ENCODE results near the gene AQP12B. TPM values are rescaled to one million over a fixed set of nuclear protein-coding genes. Genes with fewer than 3 reads are reported as not detected.

AQP12B gene
- total and polyA plus RNA-seq, 4 donors, result not detected

DNA sequence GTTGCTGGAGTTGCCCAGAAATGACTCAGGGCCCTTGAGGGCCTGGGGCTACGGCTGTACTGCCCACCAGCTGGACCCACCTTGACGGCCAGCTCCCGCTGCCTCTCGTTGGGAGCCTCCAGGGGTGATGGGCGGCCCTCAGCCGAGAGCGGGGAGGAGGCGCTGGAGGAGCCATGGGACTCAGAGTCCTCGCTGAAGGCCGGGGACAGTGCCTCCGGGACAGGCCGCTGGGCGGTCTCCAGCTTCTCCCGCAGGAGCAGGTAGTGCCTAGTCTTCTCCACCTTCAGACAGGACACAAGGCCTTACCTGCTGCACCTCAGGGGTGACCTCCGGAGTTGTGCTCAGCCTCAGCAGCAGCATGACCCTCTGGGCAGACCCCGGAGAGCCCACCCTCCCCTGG lies 39.7 kb upstream of the AQP12B start:
- H3K4me3 ChIP-seq (ENCODE audit: low read depth in 1 of 3, low read length in 3 of 3), result no peak overlapping the region
- no peaks in the 10 kb centered on the region for H3K36me3 ChIP-seq (ENCODE audit: control insufficient read depth in 4 of 4, insufficient read depth in 3 of 4, low read depth in 1 of 4, low read length in 3 of 4)
- H3K27ac ChIP-seq (ENCODE audit: low read depth in 1 of 2, low read length in 2 of 2), result no peak overlapping the region
- no peak for DNase-seq (ENCODE audit: low spot score)
- TF ChIP-seq FOXA2 (IDR thresholded peaks at IDR 0.05), result no peak
- TF ChIP-seq EGR1 (IDR thresholded peaks at IDR 0.05; ENCODE audit: low read depth in 2 of 2), result no peak
- TF ChIP-seq, protein P1, sequence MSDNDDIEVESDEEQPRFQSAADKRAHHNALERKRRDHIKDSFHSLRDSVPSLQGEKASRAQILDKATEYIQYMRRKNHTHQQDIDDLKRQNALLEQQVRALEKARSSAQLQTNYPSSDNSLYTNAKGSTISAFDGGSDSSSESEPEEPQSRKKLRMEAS (IDR thresholded peaks at IDR 0.05), result no peak
- TF ChIP-seq, protein P2, sequence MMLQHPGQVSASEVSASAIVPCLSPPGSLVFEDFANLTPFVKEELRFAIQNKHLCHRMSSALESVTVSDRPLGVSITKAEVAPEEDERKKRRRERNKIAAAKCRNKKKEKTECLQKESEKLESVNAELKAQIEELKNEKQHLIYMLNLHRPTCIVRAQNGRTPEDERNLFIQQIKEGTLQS (IDR thresholded peaks at IDR 0.05), result no peak
- TF ChIP-seq, protein P3, sequence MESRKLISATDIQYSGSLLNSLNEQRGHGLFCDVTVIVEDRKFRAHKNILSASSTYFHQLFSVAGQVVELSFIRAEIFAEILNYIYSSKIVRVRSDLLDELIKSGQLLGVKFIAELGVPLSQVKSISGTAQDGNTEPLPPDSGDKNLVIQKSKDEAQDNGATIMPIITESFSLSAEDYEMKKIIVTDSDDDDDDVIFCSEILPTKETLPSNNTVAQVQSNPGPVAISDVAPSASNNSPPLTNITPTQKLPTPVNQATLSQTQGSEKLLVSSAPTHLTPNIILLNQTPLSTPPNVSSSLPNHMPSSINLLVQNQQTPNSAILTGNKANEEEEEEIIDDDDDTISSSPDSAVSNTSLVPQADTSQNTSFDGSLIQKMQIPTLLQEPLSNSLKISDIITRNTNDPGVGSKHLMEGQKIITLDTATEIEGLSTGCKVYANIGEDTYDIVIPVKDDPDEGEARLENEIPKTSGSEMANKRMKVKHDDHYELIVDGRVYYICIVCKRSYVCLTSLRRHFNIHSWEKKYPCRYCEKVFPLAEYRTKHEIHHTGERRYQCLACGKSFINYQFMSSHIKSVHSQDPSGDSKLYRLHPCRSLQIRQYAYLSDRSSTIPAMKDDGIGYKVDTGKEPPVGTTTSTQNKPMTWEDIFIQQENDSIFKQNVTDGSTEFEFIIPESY (IDR thresholded peaks at IDR 0.05), result no peak
- H3K9ac ChIP-seq (ENCODE audit: low read depth in 1 of 2, low read length in 2 of 2), result no peak overlapping the region
- H3K4me1 ChIP-seq (ENCODE audit: control insufficient read depth in 4 of 4, insufficient read depth in 4 of 4, low read length in 3 of 4), result no peaks in the 10 kb centered on the region
- no peaks in the 10 kb centered on the region for H3K27me3 ChIP-seq (ENCODE audit: control insufficient read depth in 4 of 4, insufficient read depth in 4 of 4, low read length in 3 of 4)
- 94% methylated on average over 16 of the region's 16 CpGs for WGBS
- no peaks in the 10 kb centered on the region for H3K9me3 ChIP-seq (ENCODE audit: control insufficient read depth in 4 of 4, low read length in 3 of 4)

GRCh38 chr2:240721596-240722180 lies 39.0 kb upstream of the AQP12B start:
- H3K27ac ChIP-seq (ENCODE audit: low read depth in 1 of 2, low read length in 2 of 2), result no peak overlapping the region
- H3K36me3 ChIP-seq (ENCODE audit: control insufficient read depth in 4 of 4, insufficient read depth in 3 of 4, low read depth in 1 of 4, low read length in 3 of 4), result no peaks in the 10 kb centered on the region
- no peak for DNase-seq (ENCODE audit: low spot score)
- no peaks in the 10 kb centered on the region for H3K9me3 ChIP-seq (ENCODE audit: control insufficient read depth in 4 of 4, low read length in 3 of 4)
- no peak overlapping the region for H3K4me3 ChIP-seq (ENCODE audit: low read depth in 1 of 3, low read length in 3 of 3)
- no peaks in the 10 kb centered on the region for H3K27me3 ChIP-seq (ENCODE audit: control insufficient read depth in 4 of 4, insufficient read depth in 4 of 4, low read length in 3 of 4)
- H3K4me1 ChIP-seq (ENCODE audit: control insufficient read depth in 4 of 4, insufficient read depth in 4 of 4, low read length in 3 of 4), result no peaks in the 10 kb centered on the region
- no peak overlapping the region for H3K9ac ChIP-seq (ENCODE audit: low read depth in 1 of 2, low read length in 2 of 2)
- WGBS, result 89% methylated on average over 20 of the region's 20 CpGs
- no peak for TF ChIP-seq HNF4G (IDR thresholded peaks at IDR 0.05)
- TF ChIP-seq, protein P2 (IDR thresholded peaks at IDR 0.05), result no peak
- TF ChIP-seq GABPA (IDR thresholded peaks at IDR 0.05 in 1 of 2, conservative IDR thresholded peaks at IDR 0.05 in 1 of 2), result no peak
- TF ChIP-seq TAF1 (conservative IDR thresholded peaks at IDR 0.05), result no peak
- TF ChIP-seq FOXA2 (IDR thresholded peaks at IDR 0.05), result no peak
- no peak for TF ChIP-seq JUND (IDR thresholded peaks at IDR 0.05)
- TF ChIP-seq REST (IDR thresholded peaks at IDR 0.05), result no peak
- no peak for TF ChIP-seq SP1 (IDR thresholded peaks at IDR 0.05)
- TF ChIP-seq RXRA (IDR thresholded peaks at IDR 0.05), result no peak
- TF ChIP-seq, protein P1 (IDR thresholded peaks at IDR 0.05), result no peak
- no peak for TF ChIP-seq HNF4A (conservative IDR thresholded peaks at IDR 0.05)
- no peak for TF ChIP-seq EGR1 (IDR thresholded peaks at IDR 0.05; ENCODE audit: low read depth in 2 of 2)
- TF ChIP-seq NR2F2 (IDR thresholded peaks at IDR 0.05), result no peak
- TF ChIP-seq, protein P3 (IDR thresholded peaks at IDR 0.05), result no peak
- TF ChIP-seq, protein P4, sequence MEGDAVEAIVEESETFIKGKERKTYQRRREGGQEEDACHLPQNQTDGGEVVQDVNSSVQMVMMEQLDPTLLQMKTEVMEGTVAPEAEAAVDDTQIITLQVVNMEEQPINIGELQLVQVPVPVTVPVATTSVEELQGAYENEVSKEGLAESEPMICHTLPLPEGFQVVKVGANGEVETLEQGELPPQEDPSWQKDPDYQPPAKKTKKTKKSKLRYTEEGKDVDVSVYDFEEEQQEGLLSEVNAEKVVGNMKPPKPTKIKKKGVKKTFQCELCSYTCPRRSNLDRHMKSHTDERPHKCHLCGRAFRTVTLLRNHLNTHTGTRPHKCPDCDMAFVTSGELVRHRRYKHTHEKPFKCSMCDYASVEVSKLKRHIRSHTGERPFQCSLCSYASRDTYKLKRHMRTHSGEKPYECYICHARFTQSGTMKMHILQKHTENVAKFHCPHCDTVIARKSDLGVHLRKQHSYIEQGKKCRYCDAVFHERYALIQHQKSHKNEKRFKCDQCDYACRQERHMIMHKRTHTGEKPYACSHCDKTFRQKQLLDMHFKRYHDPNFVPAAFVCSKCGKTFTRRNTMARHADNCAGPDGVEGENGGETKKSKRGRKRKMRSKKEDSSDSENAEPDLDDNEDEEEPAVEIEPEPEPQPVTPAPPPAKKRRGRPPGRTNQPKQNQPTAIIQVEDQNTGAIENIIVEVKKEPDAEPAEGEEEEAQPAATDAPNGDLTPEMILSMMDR (IDR thresholded peaks at IDR 0.05; ENCODE audit: low read depth, low read length, missing input control), result no peak
- TF ChIP-seq YY1 (IDR thresholded peaks at IDR 0.05), result no peak
- TF ChIP-seq RAD21 (IDR thresholded peaks at IDR 0.05), result no peak
- no peak for TF ChIP-seq FOXA1 (IDR thresholded peaks at IDR 0.05)

All from liver (tissue), 9 donors.